ENCODE results near the gene EIF4E1B.

DNA sequence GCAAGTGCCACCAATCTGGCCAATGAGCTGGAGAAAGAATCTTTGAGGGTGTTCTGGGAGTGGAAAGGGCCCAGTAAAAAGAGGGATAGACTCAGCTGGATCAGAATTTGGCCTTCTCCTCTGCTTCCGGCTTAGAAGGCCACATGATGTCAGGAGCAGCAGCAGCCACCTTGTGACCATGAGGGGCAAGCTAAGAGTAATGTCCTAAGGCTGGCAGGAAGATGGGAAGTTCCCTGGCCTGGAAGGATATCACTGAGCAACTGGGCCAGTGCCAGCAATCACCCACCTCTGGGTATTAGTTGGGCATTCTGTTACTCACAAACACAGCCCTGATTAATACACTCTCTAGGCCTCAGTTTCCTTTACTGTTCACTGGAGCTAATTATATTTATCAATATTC lies 61.0 kb downstream of the EIF4E1B start:
- TF ChIP-seq, protein P1, sequence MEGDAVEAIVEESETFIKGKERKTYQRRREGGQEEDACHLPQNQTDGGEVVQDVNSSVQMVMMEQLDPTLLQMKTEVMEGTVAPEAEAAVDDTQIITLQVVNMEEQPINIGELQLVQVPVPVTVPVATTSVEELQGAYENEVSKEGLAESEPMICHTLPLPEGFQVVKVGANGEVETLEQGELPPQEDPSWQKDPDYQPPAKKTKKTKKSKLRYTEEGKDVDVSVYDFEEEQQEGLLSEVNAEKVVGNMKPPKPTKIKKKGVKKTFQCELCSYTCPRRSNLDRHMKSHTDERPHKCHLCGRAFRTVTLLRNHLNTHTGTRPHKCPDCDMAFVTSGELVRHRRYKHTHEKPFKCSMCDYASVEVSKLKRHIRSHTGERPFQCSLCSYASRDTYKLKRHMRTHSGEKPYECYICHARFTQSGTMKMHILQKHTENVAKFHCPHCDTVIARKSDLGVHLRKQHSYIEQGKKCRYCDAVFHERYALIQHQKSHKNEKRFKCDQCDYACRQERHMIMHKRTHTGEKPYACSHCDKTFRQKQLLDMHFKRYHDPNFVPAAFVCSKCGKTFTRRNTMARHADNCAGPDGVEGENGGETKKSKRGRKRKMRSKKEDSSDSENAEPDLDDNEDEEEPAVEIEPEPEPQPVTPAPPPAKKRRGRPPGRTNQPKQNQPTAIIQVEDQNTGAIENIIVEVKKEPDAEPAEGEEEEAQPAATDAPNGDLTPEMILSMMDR (IDR thresholded peaks at IDR 0.05) = no peak
- TF ChIP-seq EP300 (IDR thresholded peaks at IDR 0.05) (no peak), POLR2AphosphoS5 (IDR thresholded peaks at IDR 0.05) (no peak), POLR2A (IDR thresholded peaks at IDR 0.05; ENCODE audit: low read depth) (no peak)
